ENCODE data around the gene ZNF280B. TPM values are rescaled to one million over a fixed set of nuclear protein-coding genes. Genes with fewer than 3 reads are reported as not detected.

Gene ZNF280B
- total RNA-seq, 1 experiment from 2014 or later: 4.6 TPM

GRCh38 chr22:22454997-22455396, 53.5 kb downstream of the ZNF280B start:
- Mint-ChIP-seq H3K36me3 (ENCODE audit: insufficient read depth, unreplicated experiment) (no peaks in the 10 kb centered on the region), H3K4me3 (ENCODE audit: low read depth, unreplicated experiment) (no peak overlapping the region), H3K27me3 (ENCODE audit: unreplicated experiment) (peaks cover 59% of the 10 kb centered on the region), H3K9me3 (ENCODE audit: low read depth, unreplicated experiment) (peaks cover 18% of the 10 kb centered on the region), H3K27ac (ENCODE audit: unreplicated experiment) (no peak overlapping the region), H3K4me1 (ENCODE audit: low read depth, unreplicated experiment) (no peaks in the 10 kb centered on the region)
- no peak for TF ChIP-seq CTCF (IDR thresholded peaks at IDR 0.05; ENCODE audit: unreplicated experiment)
- no peak for DNase-seq
- CTCF ChIA-PET: no interaction called here
- no TSS peak for BruUV-seq (replicated peaks)
- intact Hi-C loops (cut with micrococcal nuclease; ENCODE audit: unreplicated experiment): no loop called here

GRCh38 chr22:22452996-22453686, 55.4 kb downstream of the ZNF280B start:
- CTCF ChIA-PET: no interaction called here
- H3K4me1 Mint-ChIP-seq (ENCODE audit: low read depth, unreplicated experiment): no peaks in the 10 kb centered on the region
- peaks cover 9% of the 10 kb centered on the region for H3K9me3 Mint-ChIP-seq (ENCODE audit: low read depth, unreplicated experiment)
- H3K27ac Mint-ChIP-seq (ENCODE audit: unreplicated experiment): no peak overlapping the region
- no peak for DNase-seq
- H3K4me3 Mint-ChIP-seq (ENCODE audit: low read depth, unreplicated experiment): no peak overlapping the region
- no peaks in the 10 kb centered on the region for H3K36me3 Mint-ChIP-seq (ENCODE audit: insufficient read depth, unreplicated experiment)
- BruUV-seq (replicated peaks): no TSS peak
- peaks cover 78% of the 10 kb centered on the region for H3K27me3 Mint-ChIP-seq (ENCODE audit: unreplicated experiment)
- intact Hi-C loops (cut with micrococcal nuclease; ENCODE audit: unreplicated experiment): no loop called here
- TF ChIP-seq CTCF (IDR thresholded peaks at IDR 0.05; ENCODE audit: unreplicated experiment): no peak

GRCh38 chr22:22452211-22452610, 56.3 kb downstream of the ZNF280B start:
- DNase-seq: no peak
- peaks cover 87% of the 10 kb centered on the region for H3K27me3 Mint-ChIP-seq (ENCODE audit: unreplicated experiment)
- intact Hi-C loops (cut with micrococcal nuclease; ENCODE audit: unreplicated experiment): no loop called here
- H3K36me3 Mint-ChIP-seq (ENCODE audit: insufficient read depth, unreplicated experiment): no peaks in the 10 kb centered on the region
- CTCF ChIA-PET: no interaction called here
- no peaks in the 10 kb centered on the region for H3K4me1 Mint-ChIP-seq (ENCODE audit: low read depth, unreplicated experiment)
- no peak overlapping the region for H3K4me3 Mint-ChIP-seq (ENCODE audit: low read depth, unreplicated experiment)
- H3K9me3 Mint-ChIP-seq (ENCODE audit: low read depth, unreplicated experiment): peaks cover 9% of the 10 kb centered on the region
- BruUV-seq (replicated peaks): no TSS peak
- no peak overlapping the region for H3K27ac Mint-ChIP-seq (ENCODE audit: unreplicated experiment)
- TF ChIP-seq CTCF (IDR thresholded peaks at IDR 0.05; ENCODE audit: unreplicated experiment): no peak

GRCh38 chr22:22450343-22450839, 58.2 kb downstream of the ZNF280B start:
- intact Hi-C loops (cut with micrococcal nuclease; ENCODE audit: unreplicated experiment): no loop called here
- no peak for TF ChIP-seq CTCF (IDR thresholded peaks at IDR 0.05; ENCODE audit: unreplicated experiment)
- CTCF ChIA-PET: no interaction called here
- H3K27me3 Mint-ChIP-seq (ENCODE audit: unreplicated experiment): peaks cover 100% of the 10 kb centered on the region
- H3K36me3 Mint-ChIP-seq (ENCODE audit: insufficient read depth, unreplicated experiment): no peaks in the 10 kb centered on the region
- H3K4me3 Mint-ChIP-seq (ENCODE audit: low read depth, unreplicated experiment): no peak overlapping the region
- H3K27ac Mint-ChIP-seq (ENCODE audit: unreplicated experiment): no peak overlapping the region
- DNase-seq: no peak
- no TSS peak for BruUV-seq (replicated peaks)
- peaks cover 9% of the 10 kb centered on the region for H3K9me3 Mint-ChIP-seq (ENCODE audit: low read depth, unreplicated experiment)
- H3K4me1 Mint-ChIP-seq (ENCODE audit: low read depth, unreplicated experiment): no peaks in the 10 kb centered on the region

All from Calu3 (cell line).